HG03439 (cell line): ENCODE results near the gene CD2AP.
"Not testable (repeated sequence)": the region's sequence is repeated elsewhere in the genome, so short reads cannot be mapped to it uniquely, and the experiment has no call there.

ENCODE experiments used
- ATAC-seq: cut with Tn5 transposase; IDR thresholded peaks from one replicate; pipeline ENCODE4 v1.9.1; 2021; ENCODE audit warnings: mild to moderate bottlenecking, moderate library complexity; ENCODE audit not compliant: unreplicated experiment

The CD2AP gene, protein sequence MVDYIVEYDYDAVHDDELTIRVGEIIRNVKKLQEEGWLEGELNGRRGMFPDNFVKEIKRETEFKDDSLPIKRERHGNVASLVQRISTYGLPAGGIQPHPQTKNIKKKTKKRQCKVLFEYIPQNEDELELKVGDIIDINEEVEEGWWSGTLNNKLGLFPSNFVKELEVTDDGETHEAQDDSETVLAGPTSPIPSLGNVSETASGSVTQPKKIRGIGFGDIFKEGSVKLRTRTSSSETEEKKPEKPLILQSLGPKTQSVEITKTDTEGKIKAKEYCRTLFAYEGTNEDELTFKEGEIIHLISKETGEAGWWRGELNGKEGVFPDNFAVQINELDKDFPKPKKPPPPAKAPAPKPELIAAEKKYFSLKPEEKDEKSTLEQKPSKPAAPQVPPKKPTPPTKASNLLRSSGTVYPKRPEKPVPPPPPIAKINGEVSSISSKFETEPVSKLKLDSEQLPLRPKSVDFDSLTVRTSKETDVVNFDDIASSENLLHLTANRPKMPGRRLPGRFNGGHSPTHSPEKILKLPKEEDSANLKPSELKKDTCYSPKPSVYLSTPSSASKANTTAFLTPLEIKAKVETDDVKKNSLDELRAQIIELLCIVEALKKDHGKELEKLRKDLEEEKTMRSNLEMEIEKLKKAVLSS

DNA sequence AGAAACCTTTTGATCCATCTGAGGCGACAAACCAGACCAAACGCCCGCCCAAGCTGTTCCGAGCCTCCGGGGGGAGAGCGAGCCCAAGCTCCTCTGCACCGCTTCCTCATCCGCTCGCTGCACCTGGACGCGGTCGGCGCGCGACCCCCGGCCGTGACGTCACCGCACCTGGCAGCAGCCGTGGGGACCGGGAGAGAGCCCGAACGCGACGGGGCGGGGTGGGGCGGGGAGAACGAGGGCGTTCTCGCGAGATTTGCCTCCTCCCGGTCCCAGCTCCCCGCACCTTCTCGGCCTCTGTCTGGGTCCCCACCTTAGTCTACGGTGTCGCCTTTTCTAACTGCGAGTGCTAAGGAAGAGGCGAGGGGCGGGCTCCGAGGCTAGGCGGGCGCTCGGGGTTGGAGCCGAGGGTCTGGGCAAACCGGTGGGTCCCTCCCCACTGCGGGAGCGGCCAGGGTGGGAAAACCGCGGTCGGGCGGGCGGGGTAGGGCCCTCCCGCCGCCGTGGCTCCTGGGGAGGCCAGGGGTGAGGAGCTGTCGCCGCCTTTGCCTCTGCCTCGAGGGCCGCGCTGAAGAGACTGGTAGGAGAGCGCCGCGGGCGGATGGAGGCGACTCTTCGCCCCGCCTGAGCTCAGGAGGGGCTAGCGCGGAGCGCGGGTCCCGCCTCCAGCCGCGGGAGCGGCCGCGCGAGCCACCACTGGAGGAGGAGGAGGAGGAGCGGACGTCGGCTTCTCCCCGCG lies at the start of gene CD2AP:
TSS of gene CD2AP (plus strand) at position 293 of the 736 bp plus-strand sequence. CDS start 456 bp downstream, outside the sequence.
- ATAC-seq = peak; percentile 86

DNA sequence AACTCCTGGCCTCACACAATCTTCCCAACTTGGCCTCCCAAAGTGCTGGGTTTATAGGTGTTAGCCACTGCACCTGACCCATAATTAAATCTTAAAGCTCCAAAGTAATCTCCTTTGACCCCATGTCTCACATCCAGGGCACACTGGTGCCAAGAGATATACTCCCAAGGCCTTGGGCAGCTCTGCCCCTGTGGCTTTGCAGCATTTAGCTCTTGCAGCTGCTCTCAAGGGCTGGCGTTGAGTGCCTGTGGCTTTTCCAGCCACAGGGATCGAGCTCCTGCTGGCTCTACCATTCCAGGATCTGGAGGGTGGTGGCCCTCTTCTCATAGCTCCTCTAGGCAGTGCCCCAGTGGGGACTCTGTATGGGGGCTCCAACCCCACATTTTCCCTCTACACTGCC lies 49.3 kb upstream of the CD2AP start:
- ATAC-seq = no peak

DNA sequence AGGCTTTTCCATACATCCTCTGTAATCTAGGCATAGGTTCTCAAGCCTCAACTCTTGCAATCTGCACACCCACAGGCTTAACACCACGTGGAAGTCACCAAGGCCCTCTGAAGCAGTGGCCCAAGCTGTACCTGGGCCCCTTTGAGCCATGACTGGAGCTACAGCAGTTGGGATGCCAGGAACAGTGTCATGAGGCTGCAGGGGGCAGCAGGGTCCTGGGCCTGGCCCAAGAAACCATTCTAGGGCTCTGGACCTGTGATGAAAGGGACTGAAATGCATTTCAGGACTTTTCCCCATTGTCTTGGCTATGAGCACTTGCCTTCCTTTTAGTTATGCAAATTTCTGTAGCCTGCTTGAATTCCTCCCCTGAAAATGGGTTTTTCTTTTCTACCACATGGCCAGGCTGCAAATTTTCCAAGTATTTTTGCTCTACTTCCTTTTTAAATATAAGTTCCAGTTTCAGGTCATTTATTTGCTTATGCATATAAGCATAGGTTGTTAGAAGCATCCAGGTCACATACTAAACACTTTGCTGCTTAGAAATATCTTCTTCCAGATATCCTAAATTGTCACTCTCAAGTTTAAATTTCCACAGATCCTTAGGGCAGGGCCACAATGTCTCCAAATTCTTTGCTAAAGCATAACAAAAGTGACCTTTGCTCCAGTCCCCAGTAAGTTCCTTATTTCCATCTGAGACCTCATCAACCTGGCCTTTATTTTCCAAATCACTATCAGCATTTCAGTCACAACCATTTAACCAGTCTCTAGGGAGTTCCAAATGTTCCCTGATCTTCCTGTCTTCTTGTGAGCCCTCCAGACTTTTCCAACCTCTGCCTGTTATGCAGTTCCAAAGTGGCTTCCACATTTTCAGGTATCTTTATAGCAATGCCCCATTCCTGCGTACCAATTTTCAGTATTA lies 48.6 kb upstream of the CD2AP start:
- ATAC-seq = no peak

DNA sequence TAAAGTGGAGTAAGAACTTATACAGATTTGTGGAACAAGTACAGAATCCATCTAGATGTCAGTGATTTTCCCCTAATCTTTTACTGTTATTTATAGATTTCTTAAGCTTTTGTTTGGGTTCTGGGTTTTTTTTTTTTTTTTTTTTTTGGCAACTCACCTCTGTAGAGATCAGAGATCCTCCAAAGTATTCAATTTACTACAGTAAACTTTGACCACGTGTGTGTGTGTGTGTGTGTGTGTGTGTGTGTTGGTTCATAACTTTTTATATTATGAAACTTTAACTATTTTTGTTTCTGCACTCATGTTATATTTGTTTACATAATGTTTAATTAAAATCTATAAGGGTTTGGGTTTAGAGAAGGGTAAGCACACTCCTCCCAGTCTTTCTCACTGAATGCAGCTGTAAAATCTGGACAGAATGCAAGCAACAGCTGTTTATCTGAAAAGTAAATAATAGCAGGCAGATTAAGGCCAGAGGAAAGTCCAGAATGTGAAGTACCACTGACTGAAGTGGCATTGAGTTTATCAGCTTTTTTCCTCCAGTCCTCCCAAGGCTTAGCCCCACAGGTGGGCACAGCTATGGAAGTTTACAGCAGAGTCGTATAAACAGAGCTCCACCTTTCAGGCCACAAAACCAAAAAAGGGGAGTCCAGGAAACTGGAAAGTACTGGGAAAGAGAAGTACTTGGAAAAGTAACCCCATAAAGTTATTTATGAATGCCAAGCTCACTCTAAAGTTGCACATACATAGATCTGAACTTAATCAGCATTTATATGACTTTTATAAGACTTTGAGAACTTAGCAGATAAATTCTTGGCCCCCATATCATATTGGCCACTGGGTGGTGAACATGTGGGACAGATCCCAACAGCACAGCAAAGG lies 43.0 kb upstream of the CD2AP start:
- ATAC-seq = no peak

DNA sequence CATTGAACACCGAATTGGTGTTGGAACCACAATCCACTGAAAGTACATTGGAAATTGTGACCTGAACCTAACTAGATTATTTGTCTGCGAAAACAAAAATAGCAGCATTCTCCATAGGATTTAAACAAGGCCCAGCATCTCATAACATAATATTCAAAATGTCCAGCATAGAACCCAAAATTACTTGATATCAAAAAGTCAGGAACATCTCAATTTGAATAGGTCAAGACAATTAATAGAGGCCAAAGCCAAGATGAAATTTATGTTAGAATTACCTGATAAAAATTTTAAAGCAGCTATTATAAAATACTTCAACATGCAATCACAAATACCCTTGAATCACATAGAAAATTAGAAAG lies 42.4 kb upstream of the CD2AP start:
- ATAC-seq = no peak

DNA sequence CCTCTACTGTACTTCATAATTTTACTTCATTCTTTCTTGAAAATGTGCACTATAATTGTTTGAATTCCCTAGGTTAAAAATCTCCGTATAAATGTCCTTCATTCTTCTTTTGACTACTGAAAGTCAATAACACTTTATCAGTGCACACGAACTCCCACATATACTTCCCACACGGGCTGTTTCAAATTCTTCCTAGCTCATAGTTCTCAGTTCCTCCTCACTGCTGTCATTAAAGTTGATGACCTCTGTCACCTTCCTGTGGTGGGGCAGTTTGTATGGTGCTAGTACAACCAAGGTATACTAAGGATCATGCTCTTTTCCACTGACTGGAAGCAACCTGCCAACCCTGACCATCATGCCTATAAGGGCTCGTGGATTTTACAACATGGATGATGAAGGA lies 40.0 kb upstream of the CD2AP start:
- ATAC-seq = peak; percentile 56

DNA sequence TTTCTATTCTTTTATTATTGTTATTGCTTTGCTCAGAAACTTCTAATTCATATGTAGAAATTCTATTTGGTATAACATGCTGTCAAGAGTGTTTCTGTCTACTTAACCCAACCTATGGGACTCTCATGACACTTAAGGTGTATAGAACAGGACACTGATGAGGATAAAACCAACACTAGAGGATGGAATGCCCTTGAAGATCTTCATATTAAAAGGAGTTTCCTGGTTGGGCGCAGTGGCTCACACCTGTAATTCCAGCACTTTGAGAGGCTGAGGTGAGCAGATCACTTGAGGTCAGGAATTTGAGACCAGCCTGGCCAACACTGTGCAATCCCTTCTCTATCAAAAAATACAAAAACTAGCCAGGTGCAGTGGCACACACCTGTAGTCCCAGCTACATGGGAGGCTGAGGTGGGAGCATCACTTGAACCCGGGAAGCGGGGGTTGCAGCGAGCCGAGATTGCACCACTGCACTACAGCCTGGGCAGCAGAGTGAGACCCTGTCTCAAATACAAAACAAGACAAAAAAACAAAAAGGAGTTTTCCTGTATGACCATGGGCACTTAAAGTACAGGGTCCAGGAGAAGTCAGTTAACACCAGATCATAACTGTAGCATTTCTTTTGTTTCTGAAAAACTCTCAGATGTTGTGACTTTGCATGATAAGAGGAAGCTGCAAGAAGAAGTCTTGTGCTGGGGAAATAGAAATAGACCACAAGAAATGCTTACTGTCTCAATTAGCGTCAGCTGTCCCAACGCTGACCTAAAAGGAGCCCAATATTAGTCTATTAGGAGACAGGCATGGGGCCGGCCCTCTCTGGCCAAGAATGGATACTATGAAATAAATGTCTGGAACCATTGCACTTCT lies 38.9 kb upstream of the CD2AP start:
- peak; percentile 86 for ATAC-seq

DNA sequence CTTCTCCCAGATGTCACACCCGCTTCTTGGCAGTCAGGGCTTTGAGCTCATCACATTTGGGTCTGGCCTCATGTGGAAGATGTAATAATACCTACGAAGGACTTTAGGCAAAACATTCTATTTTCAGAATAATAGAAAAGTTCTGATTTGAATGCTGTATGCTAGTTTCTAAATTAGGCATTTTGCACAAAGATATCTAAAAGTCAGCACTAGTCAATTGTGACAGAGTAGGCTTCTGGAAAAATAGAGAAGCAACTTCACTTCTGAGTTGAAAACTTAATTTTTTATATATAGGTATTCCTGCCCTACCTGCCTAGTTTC lies 38.3 kb upstream of the CD2AP start:
- ATAC-seq = no peak

DNA sequence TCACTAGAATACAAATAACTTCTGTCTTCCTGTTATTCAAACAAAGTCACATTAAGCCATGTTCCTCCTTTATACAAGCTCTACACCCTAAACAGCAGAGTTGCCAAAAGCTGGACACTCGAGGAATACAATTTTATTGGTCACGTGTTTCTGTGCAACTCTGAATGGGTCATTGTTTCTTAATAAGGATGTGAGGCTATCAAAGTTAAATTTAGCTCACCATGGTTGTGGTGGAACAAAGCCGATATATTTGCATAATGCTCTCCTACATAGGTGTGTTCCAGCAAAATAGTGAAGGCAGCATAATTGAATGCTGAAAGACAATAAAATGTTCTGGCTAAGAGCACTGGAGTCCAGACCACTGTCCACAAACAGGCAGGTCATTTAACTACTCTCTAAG lies 36.9 kb upstream of the CD2AP start:
- peak; percentile 30 for ATAC-seq

DNA sequence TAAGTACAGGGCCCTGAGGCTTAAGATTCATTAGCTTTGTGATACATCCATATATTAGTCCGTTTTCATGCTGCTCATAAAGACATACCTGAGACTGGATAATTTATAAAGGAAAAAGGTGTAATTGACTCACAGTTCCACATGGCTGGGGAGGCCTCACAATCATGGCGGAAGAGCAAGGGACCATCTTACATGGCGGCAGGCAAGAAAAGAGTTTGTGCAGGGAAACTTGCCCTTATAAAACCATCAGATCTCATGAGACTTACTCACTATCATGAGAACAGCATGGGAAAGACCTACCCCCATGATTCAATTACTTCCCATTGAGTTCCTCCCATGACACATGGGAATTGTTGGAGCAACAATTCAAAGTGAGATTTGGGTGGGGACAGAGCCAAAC lies 32.6 kb upstream of the CD2AP start:
- not testable (repeated sequence) for ATAC-seq

DNA sequence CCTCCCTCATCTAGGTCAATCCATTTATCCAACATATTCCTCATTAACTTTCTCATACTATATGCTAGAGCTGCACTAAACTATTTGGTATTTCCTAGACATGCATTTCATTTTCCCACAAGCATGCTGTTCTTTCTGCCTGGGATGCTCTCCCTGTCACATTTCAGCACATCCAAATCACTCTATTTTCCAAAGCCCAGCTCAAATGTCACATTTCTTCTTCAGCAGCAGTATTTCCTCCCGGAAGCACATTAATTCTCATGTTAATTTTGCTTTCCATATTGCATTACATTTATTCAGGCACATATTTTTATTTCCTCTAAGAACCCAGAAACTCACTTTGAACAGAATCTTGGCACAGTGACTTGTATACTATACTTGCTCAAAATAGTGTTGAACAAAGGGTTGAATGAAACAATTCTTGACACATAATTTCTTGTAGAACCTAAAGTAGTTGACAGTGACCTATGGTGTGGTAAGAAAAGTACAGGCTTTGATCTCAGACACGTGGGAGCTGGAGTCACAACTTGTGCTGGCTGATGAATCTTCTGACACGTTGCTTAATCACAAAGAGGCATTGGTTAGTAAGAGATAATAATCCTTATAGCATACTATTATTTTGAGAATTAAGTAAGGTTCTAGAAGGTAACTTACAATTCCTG lies 30.8 kb upstream of the CD2AP start:
- ATAC-seq = no peak

DNA sequence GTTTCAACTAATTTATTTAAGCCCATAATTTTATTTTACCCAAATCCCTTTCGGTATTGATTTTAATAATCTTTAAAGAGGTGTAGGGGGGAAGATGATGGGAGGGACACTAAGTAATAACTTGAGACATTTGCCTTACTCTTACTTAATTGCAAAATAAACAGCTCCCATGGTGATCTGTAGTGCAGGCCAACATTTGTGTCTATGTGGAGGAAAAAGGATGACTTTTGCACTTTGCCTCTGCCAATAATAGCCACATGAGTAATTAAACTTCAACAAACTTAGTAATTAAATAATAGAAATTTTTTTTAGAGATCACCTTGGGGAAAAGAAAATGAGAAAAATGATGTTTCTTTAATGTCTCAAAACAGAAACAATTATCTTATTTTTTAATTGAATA lies 29.9 kb upstream of the CD2AP start:
- no peak for ATAC-seq

DNA sequence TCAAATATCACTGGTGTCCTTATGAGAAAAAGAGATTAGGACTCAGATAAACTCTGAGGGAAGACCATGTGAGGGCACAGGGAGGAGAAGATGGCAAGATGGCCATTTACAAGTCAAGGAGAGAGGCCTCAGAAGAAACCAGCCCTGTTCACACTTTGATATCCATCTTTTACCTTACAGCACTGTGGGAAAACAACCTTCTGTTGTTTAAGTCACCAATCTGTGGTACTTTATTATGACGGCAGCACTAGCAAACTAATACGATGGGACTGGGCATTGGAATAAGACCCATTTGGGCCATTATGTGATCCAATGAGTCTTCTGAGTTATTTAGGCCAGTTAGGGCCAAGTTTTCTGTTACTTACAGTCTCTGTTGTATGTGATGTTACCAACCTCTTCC lies 26.4 kb upstream of the CD2AP start:
- no peak for ATAC-seq

DNA sequence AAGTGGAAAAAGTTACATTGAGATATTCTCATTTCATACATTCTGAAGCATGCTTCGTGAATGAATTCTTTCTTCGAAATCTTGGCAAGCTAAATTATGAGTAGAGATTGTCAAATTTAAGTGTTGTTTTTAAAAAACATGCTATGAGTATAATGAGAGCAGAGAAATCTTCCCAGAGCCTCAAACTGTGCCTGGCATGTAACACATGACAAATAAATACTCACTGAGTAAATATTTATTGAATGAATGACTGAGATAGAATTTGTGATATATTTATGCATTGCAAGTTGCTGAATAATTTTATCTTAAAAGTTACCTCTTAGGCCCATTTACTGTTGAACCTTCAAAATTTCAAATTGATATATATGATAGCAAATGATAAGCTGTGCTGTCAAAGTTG lies 24.7 kb upstream of the CD2AP start:
- no peak for ATAC-seq

DNA sequence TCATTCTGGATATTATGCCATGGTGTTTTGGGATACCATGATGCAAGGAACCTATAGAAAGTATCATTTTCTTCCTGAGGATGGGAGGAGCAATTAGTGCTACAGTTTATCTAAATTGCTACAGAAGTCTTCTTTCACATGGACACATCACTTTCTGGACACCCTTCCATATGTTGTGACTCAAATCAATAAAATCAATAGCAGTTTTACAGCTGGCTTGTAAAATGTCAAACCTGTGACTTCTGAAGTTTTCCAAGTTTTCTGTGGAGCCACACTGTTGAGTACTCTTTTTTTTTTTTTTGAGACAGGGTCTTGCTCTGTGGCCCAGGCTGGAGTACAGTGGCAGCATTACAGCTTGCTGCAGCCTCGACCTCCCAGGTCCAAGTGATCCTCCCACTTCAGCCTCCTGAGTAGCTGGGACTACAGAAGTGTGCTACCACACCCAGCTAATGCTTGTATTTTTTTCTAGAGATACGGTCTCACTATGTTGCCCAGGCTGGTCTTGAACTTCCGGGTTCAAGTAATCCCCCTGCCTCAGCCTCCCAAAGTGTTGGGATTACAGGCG lies 24.1 kb upstream of the CD2AP start:
- no peak for ATAC-seq

DNA sequence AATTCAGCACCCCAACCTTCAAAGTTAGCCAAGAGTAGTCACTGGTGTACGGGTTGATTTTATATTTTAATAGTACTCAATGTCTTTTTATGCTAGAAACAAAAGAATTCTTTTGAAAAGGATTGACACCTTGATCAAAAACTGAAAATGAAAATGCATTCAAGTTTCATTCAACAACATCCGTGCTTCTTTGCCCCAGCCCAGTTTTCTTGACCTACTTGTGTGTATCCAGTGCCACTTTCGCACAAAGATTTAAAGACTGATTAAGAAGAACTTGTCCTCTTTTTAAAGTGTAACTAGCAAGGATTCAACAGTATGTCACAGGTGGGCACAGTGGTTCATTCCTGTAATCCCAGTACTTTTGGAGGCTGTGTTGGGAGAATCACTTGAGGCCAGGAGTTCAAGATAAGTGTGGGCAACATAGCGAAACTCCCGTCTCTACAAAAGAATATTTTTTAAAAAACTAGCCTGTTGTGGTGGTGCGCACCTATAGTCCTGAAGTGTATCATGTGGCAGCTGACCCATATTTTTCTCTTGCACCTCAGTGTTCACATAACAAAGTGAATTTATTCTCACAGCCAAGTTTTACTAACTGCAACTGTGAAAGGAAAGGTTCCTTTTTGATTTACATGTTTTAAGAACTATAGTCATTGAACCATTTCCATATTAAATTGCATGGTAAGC lies 22.7 kb upstream of the CD2AP start:
- ATAC-seq = no peak

DNA sequence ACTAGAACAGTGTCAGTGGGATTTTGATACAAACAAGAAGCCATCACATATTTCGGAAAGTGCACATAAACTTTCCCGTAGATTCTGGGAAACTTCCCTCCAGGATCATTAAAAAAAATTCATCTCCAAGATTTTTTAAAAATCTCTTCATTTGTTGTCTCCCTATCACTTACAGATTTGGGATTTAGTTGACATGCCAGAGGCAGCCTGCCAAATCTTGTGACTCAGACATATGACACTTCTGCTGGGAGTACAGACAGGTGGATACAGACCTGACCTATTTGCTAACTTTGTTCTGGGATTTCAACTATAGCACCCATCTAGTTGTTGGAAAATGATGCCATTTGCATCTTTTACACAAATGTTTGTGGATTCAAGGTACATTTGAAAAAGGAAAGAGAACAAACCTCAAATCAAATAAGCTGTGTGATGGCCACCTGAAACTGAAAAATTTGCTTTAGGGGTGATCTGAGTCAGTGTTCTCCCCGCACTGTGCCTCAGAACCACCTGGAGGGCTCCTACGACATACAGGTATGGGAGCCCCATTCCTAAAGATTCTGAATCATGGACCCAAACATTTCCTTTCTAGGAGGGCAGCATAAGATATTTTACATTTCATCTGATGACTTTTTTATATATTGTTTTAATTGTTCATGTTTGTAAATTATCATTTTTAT lies 21.9 kb upstream of the CD2AP start:
- peak; percentile 66 for ATAC-seq
